CD14-positive monocyte (primary cell): Measurements from ENCODE around the gene SLC24A3. TPM values are rescaled to one million over a fixed set of nuclear protein-coding genes. Genes with fewer than 3 reads are reported as not detected.

Source experiments
- DNase-seq, 3 donors: peaks; one replicate each; pipeline ENCODE4 v3.0.0-alpha.2; 2011 to 2022
- H2AFZ ChIP-seq: 2 replicates; pipeline ENCODE4 v1.6.0; 2012; ENCODE audit warnings: mild to moderate bottlenecking, low read depth, low read length, inconsistent platforms; ENCODE audit not compliant: insufficient read depth, poor library complexity, severe bottlenecking
- H3K27ac ChIP-seq, 2 donors: 1 replicate in 1 of 2; 2 replicates in 1 of 2; pipeline ENCODE4 v1.5.1; 2012 to 2013; ENCODE audit warnings: low read length in 2 of 2, control low read depth in 1 of 2, inconsistent platforms in 1 of 2, low read depth in 1 of 2, mild to moderate bottlenecking in 1 of 2
- H3K27me3 ChIP-seq, 2 donors: one replicate each; pipeline versions ENCODE4 v1.6.0 to v1.6.1; 2011 to 2013; ENCODE audit warnings: low read length in 2 of 2; ENCODE audit not compliant: control insufficient read depth in 2 of 2, insufficient read depth in 2 of 2
- H3K36me3 ChIP-seq, 2 donors: replicated peaks in 1 of 2; 1 replicate in 1 of 2; 2 replicates in 1 of 2; pipeline versions ENCODE4 v1.5.1 to v1.6.1; 2012 to 2013; ENCODE audit warnings: low read length in 2 of 2, control low read depth in 1 of 2, inconsistent platforms in 1 of 2, mild to moderate bottlenecking in 1 of 2; ENCODE audit not compliant: insufficient read depth in 2 of 2, control insufficient read depth in 1 of 2
- H3K4me1 ChIP-seq, 2 donors: 1 replicate in 1 of 2; 2 replicates in 1 of 2; pipeline versions ENCODE4 v1.5.1 to v1.6.1; 2012 to 2013; ENCODE audit warnings: low read length in 2 of 2, control low read depth in 1 of 2, inconsistent platforms in 1 of 2, mild to moderate bottlenecking in 1 of 2, moderate library complexity in 1 of 2; ENCODE audit not compliant: insufficient read depth in 2 of 2, control insufficient read depth in 1 of 2
- H3K4me2 ChIP-seq: replicated peaks from 2 replicates; pipeline ENCODE3; 2012; ENCODE audit warnings: low read length, moderate library complexity, mild to moderate bottlenecking; ENCODE audit not compliant: poor library complexity, severe bottlenecking; ENCODE audit errors: extremely low read depth
- H3K4me3 ChIP-seq, 3 experiments: fragments of 200-600 bp in 1 of 3; sonication (generic) in 1 of 3; replicated peaks in 1 of 3; 1 replicate in 2 of 3; 2 replicates in 1 of 3; pipeline ENCODE4 v1.5.1; 2011 to 2013; ENCODE audit warnings: low read length in 3 of 3, mild to moderate bottlenecking in 3 of 3, control low read depth in 2 of 3, low read depth in 2 of 3, inconsistent platforms in 1 of 3, moderate library complexity in 1 of 3
- H3K79me2 ChIP-seq: 2 replicates; pipeline ENCODE4 v1.6.0; 2012; ENCODE audit warnings: mild to moderate bottlenecking, control low read depth, inconsistent platforms, low read length, moderate library complexity; ENCODE audit not compliant: insufficient read depth
- H3K9ac ChIP-seq: 2 replicates; pipeline ENCODE4 v1.6.0; 2017; ENCODE audit warnings: low read length, mild to moderate bottlenecking; ENCODE audit not compliant: insufficient read depth, poor library complexity, severe bottlenecking
- H3K9me3 ChIP-seq, 2 donors: replicated peaks in 1 of 2; 1 replicate in 1 of 2; 2 replicates in 1 of 2; pipeline versions ENCODE4 v1.5.1 to v1.6.1; 2012 to 2013; ENCODE audit warnings: low read length in 2 of 2, control low read depth in 1 of 2; ENCODE audit not compliant: control insufficient read depth in 1 of 2, insufficient read depth in 1 of 2
- H4K20me1 ChIP-seq: 2 replicates; pipeline ENCODE4 v1.6.0; 2012; ENCODE audit warnings: mild to moderate bottlenecking, low read length, control low read depth, moderate library complexity; ENCODE audit not compliant: insufficient read depth
- H3K27ac Mint-ChIP-seq, 7 donors: one replicate each; pipeline ENCODE4 v1.8.0; 2020; ENCODE audit warnings: mild to moderate bottlenecking in 7 of 7, mixed read lengths in 7 of 7, moderate library complexity in 6 of 7, inconsistent platforms in 2 of 7
- H3K27me3 Mint-ChIP-seq, 3 donors: one replicate each; pipeline ENCODE4 v1.8.0; 2021 to 2022; ENCODE audit warnings: low read depth in 3 of 3, mild to moderate bottlenecking in 3 of 3, mixed read lengths in 3 of 3, moderate library complexity in 3 of 3, inconsistent platforms in 1 of 3
- H3K36me3 Mint-ChIP-seq, 2 donors: one replicate each; pipeline ENCODE4 v1.8.0; 2020; ENCODE audit warnings: mixed read lengths in 2 of 2, inconsistent platforms in 1 of 2, mild to moderate bottlenecking in 1 of 2
- H3K4me1 Mint-ChIP-seq: one replicate; pipeline ENCODE4 v1.8.0; 2020; ENCODE audit warnings: mild to moderate bottlenecking, mixed read lengths
- H3K4me3 Mint-ChIP-seq, 2 donors: one replicate each; pipeline ENCODE4 v1.8.0; 2020; ENCODE audit warnings: mild to moderate bottlenecking in 2 of 2, mixed read lengths in 2 of 2, moderate library complexity in 1 of 2
- H3K9me3 Mint-ChIP-seq, 7 donors: one replicate each; pipeline ENCODE4 v1.8.0; 2020 to 2022; ENCODE audit warnings: mixed read lengths in 7 of 7, mild to moderate bottlenecking in 6 of 7, moderate library complexity in 6 of 7, inconsistent platforms in 2 of 7
- WGBS: methylation state at CpG from one replicate; pipeline ENCODE4 v1.1.5; 2013; ENCODE audit warnings: missing lambda C conversion rate; ENCODE audit not compliant: insufficient coverage; 5-methylcytosine and 5-hydroxymethylcytosine counted together
- intact Hi-C, 2 donors: fragments of 100-400 bp; cut with micrococcal nuclease; formaldehyde crosslinking; loops; one replicate each; pipeline versions ENCODE4 v1.15.0 to v1.15.1; 2023
- polyA plus RNA-seq, 3 donors: library from polyadenylated mRNA; depleted of rRNA in 1 of 3; unstranded in 2 of 3; stranded (reverse) in 1 of 3; fragments of 300-500 nt in 2 of 3; fragments of >200 nt in 1 of 3; fragmentation: Illumina TruSeq in 2 of 3; gene quantifications; 1 replicate in 2 of 3; 2 replicates in 1 of 3; pipeline ENCODE4 v1.2.3, GENCODE V29; 2012 to 2021
- TF ChIP-seq, protein P1 (sequence below): fragments of 200-600 bp; IDR thresholded peaks from one replicate; pipeline ENCODE4 v1.8.0; 2022; ENCODE audit warnings: antibody characterized with exemption, mild to moderate bottlenecking

Gene SLC24A3
- polyA plus RNA-seq, 3 donors: 0.04 to 0.08 TPM; not detected in 1

DNA sequence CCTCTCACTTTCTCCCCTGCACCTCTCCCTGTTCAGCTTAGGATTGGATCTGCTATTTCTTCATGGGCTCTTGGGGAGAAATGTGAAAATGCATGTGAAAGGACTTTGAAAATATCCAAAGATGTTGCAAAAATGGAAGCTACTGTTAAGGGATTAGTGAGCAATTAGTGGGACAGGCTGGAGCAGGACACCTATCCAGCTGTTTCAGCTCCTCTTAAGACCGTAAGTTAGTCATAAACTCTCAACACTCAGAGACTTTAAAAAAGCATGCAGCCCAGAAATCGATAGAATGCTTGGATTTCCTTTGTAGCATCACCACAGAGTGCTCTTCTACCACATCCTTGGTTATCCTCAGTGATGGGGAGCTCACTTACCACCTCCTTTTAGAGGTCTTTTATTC is 88.7 kb downstream of the SLC24A3 start:
- Histone ChIP-seq H3K4me3 (no peak overlapping the region), H3K27ac (no peak overlapping the region), H4K20me1 (no peaks in the 10 kb centered on the region), H3K4me1 (peaks cover 20 to 25% of the 10 kb centered on the region in 2 donors), H3K9ac (no peak overlapping the region), H3K79me2 (no peaks in the 10 kb centered on the region), H3K9me3 (peaks cover 4 to 7% of the 10 kb centered on the region in 2 donors), H3K36me3 (no peaks in the 10 kb centered on the region), H3K4me2 (no peak overlapping the region), H2AFZ (no peak overlapping the region), H3K27me3 (no peaks in the 10 kb centered on the region)
- peaks cover 0 to 2% (median 0%) of the 10 kb centered on the region in 3 donors for H3K27me3 Mint-ChIP-seq
- no CpG with 5 or more reads among the region's 2 CpGs for WGBS
- intact Hi-C loops: no loop called here
- H3K9me3 Mint-ChIP-seq: peaks cover 4 to 9% (median 6%) of the 10 kb centered on the region in 7 donors
- H3K27ac Mint-ChIP-seq: no peak overlapping the region
- no peaks in the 10 kb centered on the region for H3K36me3 Mint-ChIP-seq
- H3K4me3 Mint-ChIP-seq: no peak overlapping the region
- no peak for DNase-seq
- TF ChIP-seq, protein P1, sequence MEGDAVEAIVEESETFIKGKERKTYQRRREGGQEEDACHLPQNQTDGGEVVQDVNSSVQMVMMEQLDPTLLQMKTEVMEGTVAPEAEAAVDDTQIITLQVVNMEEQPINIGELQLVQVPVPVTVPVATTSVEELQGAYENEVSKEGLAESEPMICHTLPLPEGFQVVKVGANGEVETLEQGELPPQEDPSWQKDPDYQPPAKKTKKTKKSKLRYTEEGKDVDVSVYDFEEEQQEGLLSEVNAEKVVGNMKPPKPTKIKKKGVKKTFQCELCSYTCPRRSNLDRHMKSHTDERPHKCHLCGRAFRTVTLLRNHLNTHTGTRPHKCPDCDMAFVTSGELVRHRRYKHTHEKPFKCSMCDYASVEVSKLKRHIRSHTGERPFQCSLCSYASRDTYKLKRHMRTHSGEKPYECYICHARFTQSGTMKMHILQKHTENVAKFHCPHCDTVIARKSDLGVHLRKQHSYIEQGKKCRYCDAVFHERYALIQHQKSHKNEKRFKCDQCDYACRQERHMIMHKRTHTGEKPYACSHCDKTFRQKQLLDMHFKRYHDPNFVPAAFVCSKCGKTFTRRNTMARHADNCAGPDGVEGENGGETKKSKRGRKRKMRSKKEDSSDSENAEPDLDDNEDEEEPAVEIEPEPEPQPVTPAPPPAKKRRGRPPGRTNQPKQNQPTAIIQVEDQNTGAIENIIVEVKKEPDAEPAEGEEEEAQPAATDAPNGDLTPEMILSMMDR: no peak
- peaks cover 30% of the 10 kb centered on the region for H3K4me1 Mint-ChIP-seq

DNA sequence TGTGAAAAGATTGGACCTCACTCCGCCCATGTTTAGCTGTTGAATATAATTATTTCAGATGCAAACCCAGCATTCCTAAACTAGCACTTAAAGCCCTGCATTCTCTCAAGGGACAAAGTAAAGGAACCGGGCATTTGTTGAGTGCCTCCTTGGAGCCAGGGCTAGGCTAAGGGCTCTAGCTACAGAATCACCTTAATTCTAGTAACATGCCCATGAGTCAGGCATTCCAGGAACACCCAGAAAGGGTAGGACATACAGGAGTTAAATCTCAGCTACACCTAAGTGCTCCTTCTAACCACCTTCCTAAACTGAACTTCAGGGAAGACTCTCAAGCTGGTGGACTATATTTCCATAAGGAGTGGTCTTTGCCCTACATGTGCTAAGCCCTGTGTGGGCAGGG is 89.4 kb downstream of the SLC24A3 start:
- H3K36me3 ChIP-seq: no peaks in the 10 kb centered on the region
- H3K4me3 ChIP-seq: no peak overlapping the region
- H3K27me3 Mint-ChIP-seq: peaks cover 0 to 2% (median 0%) of the 10 kb centered on the region in 3 donors
- no peak overlapping the region for H2AFZ ChIP-seq
- peaks cover 4 to 7% of the 10 kb centered on the region in 2 donors for H3K9me3 ChIP-seq
- H3K27ac Mint-ChIP-seq: no peak overlapping the region
- no peaks in the 10 kb centered on the region for H3K36me3 Mint-ChIP-seq
- peaks cover 20 to 25% of the 10 kb centered on the region in 2 donors for H3K4me1 ChIP-seq
- no peak overlapping the region for H3K4me2 ChIP-seq
- H3K4me3 Mint-ChIP-seq: no peak overlapping the region
- DNase-seq: no peak
- TF ChIP-seq, protein P1: no peak
- H4K20me1 ChIP-seq: no peaks in the 10 kb centered on the region
- H3K27me3 ChIP-seq: no peaks in the 10 kb centered on the region
- no peaks in the 10 kb centered on the region for H3K79me2 ChIP-seq
- H3K4me1 Mint-ChIP-seq: peaks cover 30% of the 10 kb centered on the region
- H3K9ac ChIP-seq: no peak overlapping the region
- intact Hi-C loops: no loop called here
- WGBS: 100% methylated on average over 1 of the region's 2 CpGs
- H3K27ac ChIP-seq: no peak overlapping the region
- H3K9me3 Mint-ChIP-seq: peaks cover 4 to 9% (median 6%) of the 10 kb centered on the region in 7 donors
